ENCODE data around the gene STS.

Gene STS, protein sequence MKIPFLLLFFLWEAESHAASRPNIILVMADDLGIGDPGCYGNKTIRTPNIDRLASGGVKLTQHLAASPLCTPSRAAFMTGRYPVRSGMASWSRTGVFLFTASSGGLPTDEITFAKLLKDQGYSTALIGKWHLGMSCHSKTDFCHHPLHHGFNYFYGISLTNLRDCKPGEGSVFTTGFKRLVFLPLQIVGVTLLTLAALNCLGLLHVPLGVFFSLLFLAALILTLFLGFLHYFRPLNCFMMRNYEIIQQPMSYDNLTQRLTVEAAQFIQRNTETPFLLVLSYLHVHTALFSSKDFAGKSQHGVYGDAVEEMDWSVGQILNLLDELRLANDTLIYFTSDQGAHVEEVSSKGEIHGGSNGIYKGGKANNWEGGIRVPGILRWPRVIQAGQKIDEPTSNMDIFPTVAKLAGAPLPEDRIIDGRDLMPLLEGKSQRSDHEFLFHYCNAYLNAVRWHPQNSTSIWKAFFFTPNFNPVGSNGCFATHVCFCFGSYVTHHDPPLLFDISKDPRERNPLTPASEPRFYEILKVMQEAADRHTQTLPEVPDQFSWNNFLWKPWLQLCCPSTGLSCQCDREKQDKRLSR

DNA sequence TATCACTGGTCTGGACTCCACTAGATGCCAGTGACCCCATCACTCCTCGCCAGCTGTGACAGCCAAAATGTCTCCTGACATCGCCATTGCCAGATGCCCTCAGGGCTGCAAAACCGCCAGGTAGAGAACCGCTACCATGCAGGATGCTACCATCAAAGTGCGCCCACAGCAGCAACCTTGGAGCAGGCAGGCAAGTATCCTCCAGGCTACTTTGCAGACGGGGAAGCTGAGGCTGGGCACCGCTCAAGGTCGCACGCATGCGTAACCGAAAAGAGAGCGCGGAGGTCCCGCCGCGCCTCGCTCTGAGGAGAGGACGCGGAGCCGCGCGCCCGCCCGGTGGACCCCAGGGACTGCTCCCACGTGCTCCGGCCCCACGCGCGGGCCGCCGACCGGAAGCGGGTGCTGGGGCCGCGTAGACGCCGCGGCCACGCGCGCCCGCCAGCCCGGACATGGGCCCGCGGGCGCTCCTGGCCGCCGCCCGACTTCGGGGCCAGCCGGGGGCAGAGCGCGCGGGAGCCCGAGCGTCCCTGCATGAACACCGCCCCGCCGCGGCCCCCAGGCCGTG lies at the start of gene STS:
Gene STS (plus strand): TSS at position 300 of the 565 bp plus-strand sequence. CDS start 105,488 bp downstream, outside the sequence.
- no peak for FAIRE-seq

DNA sequence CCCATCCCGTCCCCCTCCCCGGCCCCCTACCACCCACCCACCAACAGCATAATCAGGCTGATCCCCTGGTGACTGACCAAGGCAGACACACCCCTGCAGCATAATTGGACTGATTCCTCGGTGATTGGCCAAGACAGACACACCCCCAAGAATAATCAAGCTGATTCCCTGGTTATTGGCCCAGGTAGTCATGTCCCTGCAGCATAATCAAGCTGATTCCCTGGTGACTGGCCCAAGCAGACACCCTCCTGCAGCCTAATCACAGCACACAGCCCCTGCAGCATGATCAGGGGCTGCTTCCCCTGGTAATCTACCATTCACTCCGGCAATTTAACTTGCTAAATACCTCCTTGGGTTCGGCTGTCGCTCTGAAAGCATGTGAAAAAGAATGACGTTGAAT lies 47.5 kb upstream of the STS start:
- no peak for FAIRE-seq

DNA sequence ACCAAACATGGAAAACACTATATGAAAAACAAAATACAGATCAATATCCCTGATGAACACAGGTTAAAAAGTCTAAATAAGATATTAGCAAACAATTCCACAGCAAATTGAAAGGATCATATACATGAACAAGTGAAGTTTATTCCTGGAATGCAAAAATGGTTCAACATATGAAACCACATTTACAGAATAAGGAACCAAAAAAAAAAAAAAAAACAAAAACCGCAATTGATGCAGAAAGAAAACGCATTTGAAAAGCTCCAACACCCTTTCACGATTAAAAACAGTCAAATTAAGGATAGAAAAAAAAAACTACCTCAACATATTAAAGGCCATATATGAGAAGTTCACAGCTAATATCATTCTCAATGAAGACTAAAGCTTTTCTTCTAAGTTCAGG lies 45.4 kb upstream of the STS start:
- FAIRE-seq = no peak

DNA sequence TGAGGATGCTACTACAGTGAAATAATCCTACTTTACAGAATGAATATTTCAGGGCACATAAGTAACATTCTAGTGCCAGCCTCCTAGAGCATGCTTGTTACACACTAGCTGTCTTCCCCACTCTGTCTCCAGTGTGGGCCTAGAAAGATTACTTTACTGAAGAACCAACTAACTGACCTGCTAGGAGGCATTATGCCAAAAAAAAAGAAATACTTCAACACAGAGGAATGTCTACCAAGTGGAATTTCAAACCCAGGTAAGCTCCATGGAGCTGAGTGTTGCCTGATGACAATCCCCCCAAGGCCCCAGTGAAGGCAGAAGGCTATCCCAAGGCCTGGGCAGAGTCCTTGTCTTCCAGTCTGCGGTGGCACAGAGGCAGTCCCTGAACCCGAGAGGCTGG lies 40.9 kb upstream of the STS start:
- FAIRE-seq = no peak

DNA sequence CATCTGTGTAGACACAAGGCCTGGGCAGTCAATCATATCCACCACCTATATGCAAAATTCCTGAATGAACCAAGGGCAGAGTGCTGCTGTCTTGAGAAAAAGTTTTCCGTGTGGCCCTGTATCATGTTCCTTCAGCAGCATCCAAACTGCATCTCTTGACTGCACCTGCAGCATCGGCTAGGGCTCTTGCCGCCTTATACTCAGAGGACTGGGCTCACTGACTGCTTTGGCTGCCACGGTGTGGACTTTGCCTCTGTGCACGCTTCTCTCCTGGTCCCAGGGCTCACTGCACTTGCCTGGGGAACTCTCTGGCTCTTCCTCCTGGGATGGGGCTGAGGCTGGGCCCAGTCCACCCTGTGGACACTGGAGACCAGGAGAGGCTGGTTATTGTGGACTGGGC lies 39.5 kb upstream of the STS start:
- no peak for FAIRE-seq

DNA sequence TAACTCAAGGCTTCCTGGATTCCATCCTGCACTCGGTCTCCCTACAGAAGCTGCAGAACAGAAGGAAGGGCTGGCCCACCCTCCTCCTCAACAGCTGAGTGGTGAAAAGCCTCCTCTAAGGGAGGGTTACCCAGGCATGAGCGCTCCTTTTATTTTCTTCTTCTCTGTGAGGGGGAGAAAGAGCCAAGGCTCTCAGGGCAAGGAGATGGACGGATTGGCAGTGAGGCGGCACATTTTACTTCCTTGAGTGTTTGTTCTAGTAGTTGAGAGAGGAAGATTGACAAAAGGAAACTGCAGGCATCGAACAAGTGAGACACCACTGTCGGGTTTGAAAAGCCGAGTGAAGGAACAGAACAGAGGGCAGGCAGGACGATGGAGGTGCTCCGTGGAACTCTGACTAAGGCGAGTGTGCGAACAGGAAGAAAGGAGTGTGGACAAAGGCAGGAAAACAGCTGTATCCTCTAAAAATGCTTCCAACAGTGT lies 38.4 kb upstream of the STS start:
- FAIRE-seq = no peak

DNA sequence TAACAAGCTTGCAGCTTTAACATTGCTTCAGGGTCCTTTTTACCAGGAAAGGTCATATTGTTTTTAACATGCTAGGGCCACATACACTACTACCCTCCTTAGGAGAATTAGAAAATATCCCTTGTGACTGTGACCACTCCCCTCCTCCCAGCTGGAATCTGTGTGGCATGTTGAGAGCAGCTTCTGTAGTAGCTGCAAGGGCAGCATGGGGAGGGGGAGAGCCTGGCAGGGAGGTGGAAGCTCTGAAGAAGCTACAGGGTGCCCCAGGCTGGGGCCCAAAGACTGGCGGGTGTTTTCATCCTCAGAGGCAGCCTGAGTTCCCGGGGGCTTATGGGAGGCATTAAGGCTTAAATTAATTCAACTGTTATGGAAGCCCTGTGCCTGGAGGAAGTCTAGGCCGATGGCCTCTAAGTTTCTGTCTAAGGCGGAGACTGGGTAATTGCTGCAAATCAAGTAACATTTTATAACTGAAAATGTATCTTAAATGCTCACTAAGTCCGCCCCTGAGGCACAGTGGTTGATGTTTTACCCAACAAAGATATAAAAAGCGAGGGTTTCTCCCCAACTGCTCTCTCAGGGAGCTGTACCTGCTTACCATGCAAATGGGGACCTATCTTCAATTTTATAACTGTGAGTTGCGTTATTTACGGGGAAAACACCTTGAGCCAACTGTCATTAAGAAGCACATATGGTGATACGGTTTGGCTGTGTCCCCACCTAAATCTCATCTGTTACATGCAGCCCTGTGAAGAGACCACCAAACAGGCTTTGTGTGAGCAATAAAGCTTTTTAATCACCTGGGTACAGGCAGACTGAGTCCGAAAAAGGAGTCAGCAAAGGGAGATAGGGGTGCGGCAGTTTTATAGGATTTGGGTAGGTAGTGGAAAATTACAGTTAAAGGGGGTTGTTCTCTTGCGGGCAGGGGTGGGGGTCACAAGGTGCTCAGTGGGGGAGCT lies 37.4 kb upstream of the STS start:
- no peak for FAIRE-seq

DNA sequence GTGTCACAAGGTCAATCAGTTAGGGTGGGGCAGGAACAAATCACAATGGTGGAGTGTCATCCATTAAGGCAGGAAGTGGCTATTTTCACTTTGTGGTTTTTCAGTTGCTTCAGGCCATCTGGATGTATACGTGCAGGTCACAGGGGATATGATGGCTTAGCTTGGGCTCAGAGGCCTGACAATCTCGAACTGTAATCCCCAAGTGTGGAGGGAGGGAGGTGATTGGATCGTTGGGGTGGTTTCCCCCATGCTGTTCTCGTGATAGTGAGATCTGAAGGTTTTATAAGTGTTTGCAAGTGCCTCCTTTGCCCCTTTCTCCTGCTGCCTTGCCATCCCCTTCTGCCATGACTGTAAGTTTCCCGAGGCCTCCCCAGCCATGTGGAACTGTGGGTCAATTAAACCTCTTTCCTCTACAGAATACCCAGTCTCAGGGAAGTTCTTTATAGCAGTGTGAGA lies 36.7 kb upstream of the STS start:
- FAIRE-seq = no peak

DNA sequence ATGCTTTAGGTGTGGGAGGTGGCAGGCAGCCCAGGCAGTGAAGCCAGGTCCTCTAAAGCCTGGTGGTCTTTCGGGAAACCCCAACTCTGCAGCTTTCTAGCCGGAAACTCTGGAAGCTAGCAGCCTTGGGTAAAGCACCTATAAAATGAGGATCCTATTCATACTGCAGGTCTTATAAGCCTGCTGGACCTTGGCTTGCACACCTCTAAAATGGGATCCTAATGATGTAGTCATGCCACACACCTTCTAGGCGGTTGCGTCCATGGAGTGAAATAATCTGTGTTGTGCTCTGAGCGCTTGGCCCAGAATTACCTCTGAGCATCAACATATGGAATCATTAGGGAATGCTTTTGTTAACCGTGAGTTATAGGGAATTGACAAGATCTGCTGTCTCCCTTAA lies 36.0 kb upstream of the STS start:
- no peak for FAIRE-seq

DNA sequence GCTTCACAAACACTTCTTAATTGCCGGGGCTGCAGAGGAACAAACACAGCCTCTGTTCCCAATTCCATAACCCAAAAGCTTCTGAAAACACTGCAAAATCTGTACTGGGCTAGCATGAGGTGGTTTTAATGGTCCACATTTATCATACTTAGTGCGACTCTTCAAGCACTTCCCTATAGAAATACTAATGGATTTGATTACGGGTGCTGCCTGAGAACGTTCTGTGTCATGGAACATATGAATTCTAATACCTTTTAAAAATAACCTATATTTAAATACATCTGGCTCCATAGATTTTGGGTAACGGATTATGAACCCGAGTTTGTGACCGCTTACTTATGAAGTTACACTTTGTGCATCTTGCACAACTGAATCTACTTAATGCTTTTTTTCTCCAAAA lies 35.4 kb upstream of the STS start:
- FAIRE-seq = no peak

DNA sequence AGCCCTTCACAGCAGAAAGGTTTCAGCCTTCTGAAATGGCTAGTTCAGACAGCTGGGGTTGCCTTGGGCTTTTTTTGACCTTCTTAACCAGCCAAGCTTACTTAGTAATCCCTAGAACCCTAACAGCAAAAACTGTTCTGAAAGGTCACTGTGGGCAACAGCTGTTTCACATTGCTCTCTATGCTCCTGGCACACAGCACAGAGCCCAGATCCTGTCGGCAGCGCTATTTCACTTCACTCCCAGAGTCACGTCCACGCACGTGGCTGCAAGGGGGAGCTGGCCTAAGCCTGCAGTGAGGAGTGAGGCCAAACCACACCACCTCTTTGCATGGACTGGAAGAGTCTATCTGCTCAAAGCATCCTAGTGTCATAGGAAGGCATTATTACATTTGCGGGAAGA lies 32.0 kb upstream of the STS start:
- no peak for FAIRE-seq

DNA sequence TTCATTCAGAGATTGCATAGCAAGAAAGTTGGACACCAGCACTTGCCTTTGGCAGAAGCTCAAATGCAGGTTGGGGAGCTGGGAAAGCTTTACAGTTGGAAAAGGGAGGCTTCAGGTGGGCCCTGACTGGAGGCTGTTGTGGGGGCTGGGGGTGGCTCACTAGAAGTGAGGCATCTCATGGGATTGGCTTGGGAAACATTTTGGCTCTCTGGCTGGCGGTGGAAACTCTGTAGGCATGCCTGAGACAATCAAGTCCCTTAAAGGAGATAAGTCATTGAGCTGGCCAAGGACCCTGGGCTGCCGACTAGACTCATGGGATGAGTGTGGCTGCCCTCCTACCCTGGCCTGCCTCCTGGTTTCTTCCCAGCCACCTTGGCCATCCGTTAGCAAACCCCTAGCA lies 31.4 kb upstream of the STS start:
- no peak for FAIRE-seq

DNA sequence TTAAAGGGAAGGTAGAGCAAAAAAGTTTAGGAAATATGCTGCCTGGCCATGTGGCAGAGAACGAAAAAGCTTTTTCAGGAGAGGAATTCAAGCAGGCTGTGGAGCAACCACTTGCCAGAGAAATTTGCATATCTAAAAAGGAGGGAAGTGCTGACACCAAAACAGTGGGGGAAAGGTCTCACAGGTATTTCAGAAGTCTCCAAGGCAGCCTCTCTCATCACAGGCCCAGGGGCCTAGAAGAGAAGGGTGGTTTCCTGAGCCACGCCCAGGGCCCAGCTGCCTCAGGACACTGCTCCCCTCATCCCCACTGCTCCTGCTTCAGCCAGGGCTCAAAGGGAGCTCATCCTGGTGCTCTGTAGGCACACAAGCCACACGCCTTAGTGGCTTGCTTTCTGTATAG lies 29.9 kb upstream of the STS start:
- FAIRE-seq = no peak

DNA sequence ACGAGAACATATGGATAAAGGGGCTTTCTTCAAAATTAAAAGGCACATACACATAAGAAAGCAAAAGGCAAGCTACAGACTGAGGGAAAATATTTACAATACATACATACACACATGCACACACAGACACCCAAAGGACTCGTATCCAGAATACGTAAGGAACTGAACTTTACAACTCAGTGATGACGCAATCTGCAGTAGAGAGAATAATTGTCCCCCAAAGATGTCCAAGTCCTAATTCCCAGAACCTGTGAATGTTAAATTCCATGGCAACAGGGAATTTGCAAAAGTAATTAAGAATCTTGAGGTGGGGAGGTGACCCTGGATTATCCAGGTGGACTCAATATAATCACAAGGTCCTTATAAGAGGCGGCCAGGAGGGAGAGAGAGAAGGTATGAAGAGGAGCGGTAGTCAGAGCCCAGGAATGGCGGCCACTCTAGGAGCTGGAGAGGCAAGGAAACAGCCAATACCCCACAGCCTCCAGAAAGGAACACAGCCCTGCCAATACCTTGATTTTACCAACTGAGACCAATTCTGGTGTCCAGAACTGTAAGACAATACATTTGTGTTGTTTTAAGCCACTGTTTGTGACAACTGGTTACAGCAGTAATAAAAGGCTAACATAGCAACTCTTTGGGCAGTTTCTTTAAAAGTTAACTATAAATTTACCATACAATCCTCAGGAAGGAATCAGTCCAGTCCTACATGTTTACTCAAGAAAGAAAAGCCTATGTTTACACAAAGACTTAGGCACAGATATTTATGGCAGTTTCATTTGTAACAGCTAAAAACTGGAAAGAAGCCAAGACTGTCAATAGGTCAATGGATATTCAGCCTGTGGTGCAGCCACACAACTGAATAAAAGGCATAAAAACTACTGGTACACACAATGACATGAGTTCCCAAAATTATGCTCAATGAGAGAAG lies 27.3 kb upstream of the STS start:
- FAIRE-seq = peak; percentile 60

DNA sequence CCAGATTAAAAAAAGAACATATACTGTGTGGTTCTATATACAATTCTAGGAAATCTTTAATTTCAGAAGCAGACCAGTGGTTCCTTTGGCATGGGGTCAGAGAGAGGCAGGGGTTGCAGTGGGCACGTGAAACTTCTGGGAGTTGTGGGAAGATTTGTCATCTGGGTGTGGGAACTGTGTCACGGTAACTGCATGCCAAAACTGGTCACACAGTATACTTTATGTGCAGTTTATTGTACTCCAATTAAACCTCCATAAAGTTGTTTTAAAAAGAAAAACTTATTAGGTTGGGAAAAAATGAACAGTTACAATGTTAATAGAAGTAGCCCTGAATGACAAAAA lies 26.7 kb upstream of the STS start:
- FAIRE-seq = no peak

DNA sequence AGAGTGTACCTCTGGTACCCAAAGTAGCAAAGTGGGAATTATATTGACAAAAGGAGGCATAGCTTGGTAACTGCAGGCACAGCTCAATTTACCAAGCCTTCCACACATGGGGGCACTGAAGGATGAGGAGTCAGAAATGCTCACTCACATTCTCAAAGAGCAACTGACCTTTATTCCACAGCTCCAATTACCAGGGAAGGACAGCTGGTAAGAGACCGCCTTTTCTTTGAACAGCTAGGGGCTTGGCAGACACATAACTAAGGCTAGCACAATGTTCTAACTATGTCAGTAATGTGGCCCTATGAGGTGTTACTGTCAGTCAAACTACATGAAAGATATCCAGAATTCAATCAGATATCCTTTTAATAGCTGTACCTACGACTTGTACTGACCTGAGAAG lies 20.5 kb upstream of the STS start:
- FAIRE-seq = no peak

DNA sequence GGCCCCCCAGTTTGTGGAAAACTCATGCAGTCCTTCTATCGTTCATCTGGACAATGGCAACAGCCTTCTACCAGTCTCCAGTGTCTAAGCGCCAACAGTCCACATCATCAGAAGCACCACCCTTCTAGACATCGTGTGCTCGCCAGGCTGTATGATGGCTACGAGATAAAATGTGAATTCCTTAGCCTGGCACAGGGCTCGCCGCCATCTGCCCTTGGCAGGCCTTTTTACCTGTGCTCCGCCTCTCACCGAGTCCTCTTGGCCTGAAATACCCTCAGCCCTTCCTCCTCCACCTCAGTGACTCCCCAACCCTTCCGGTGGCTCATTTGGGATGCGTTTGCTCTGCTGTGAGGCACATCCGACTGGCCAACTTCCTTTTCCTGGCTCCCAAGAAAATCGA lies 15.9 kb upstream of the STS start:
- no peak for FAIRE-seq

DNA sequence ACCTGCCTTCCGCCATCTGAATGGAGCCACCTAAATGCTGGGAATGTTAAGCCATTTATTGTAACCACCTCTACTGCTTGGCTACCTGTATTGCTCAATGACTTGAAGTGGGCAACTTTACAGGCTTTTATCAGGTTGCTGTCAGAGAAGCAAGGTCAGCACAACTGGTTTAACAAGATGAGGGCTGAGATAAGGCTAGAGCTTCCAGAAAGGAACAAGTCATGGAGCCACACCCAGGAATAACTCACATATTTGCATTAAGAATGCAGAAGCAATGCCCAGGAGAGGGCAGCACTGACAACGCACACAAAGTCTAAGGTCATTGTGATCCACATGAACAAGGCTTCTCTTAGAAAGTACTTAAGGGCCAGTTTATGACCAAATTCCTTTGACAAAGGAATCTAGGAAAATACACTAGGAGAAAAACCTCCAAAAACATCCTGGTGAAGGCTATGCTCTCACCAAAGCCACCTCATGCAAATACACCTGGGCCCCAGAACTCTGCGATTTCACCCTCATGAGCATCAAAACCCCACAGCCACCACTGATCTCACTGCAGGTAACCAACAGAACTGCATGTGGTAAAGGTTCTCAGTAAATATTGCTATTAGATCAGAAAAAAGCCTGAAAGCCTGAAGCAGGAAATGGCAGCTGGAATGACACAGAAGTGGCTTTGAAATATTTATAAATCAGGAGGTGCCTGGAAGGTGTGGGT lies 15.0 kb upstream of the STS start:
- FAIRE-seq = no peak

DNA sequence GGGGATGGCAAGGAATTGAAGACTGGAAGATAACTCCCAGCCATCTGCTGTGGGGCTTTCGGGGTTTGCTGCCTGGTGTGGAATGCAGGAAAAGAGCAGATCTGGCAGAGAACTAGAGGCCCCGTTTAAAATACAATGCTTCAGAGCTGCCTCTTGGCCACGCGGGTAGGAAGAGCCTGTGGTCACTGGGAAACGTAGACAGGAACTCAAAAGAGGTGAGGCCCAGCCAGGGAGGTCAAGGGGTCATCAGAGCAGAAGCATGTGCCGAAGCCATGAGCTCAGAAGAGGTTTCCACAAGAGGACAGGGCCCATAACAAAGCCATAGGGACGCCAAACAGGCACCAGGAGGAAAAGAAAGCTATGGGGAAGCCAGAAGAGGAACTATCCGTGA lies 14.5 kb upstream of the STS start:
- FAIRE-seq = no peak

DNA sequence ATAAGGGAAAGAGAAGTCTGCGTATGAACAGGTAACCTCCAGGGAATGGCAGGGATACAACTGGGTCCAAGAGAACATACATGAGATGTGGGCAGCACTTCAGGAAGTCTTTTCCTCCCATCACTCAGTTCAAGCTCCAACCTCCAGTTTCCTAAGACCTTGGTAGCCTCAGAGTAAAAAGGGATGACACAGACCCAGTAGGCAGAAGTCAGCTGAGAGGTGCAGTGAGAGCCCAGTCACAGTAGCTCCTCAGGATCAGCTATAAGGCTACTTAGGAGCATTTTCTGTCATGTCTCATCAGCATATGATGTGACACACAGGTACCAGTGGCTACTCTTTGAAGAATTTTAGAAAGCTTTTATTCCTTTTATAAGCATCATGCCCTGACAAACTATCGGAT lies 12.5 kb upstream of the STS start:
- FAIRE-seq = no peak
